ENCODE results near the gene DPP10. TPM values are rescaled to one million over a fixed set of nuclear protein-coding genes. Genes with fewer than 3 reads are reported as not detected.

DPP10 gene
- total RNA-seq, 1 donor from 2014 or later, result not detected

DNA sequence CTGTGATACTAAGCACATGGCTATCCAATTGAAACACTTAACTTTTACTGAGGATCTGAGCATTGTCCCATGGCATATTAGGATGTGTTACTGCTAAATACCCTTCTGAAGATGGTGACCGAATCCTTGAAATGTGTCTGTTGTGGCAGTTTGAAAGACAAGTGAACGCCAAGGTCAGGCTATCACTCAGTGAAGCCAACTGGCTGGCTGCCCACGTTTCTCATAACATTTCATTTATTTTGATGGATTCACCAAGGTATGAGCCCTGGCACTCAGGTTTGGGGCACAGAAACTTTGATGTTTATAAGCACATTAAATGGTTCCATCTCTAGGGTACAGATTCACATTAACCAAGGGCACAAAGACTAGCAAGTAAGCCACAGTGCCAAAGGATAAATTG is 850.3 kb downstream of the DPP10 start:
- H3K36me3 Mint-ChIP-seq (ENCODE audit: low read depth), result no peaks in the 10 kb centered on the region
- H3K4me1 Mint-ChIP-seq (ENCODE audit: low read depth), result no peaks in the 10 kb centered on the region
- peaks cover 5% of the 10 kb centered on the region for H3K9me3 Mint-ChIP-seq

DNA sequence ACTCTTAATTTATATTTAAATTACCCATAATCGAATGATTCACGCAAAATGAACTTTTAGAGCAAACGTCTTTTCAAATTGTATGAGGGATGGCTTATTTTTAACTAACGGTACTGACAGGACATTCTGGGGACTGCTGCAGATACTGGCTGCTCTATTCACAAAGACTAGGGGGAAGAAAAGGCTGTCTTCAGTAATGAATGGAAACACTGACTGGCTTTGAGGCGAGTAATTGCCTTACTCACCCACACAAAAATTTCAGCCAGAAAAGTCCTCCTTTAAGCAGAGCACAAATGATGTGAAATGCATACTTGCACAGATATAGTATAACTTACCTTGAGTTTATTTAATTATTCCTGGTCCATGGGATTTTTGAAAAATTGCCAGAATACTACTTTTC is 852.6 kb downstream of the DPP10 start:
- intact Hi-C loops (cut with micrococcal nuclease), result no loop called here
- Mint-ChIP-seq H3K4me1 (ENCODE audit: low read depth) (no peaks in the 10 kb centered on the region), H3K27ac (no peak overlapping the region), H3K9me3 (no peaks in the 10 kb centered on the region), H3K36me3 (ENCODE audit: low read depth) (no peaks in the 10 kb centered on the region), H3K4me3 (no peak overlapping the region), H3K27me3 (ENCODE audit: insufficient read depth) (no peaks in the 10 kb centered on the region)
- DNase-seq (ENCODE audit: low spot score), result no peak

More for the DNA sequence above, 850.3 kb downstream of the DPP10 start:
- DNase-seq (ENCODE audit: low spot score), result no peak
- intact Hi-C loops (cut with micrococcal nuclease), result no loop called here
- H3K4me3 Mint-ChIP-seq, result no peak overlapping the region
- no peak overlapping the region for H3K27ac Mint-ChIP-seq
- H3K27me3 Mint-ChIP-seq (ENCODE audit: insufficient read depth), result no peaks in the 10 kb centered on the region

DNA sequence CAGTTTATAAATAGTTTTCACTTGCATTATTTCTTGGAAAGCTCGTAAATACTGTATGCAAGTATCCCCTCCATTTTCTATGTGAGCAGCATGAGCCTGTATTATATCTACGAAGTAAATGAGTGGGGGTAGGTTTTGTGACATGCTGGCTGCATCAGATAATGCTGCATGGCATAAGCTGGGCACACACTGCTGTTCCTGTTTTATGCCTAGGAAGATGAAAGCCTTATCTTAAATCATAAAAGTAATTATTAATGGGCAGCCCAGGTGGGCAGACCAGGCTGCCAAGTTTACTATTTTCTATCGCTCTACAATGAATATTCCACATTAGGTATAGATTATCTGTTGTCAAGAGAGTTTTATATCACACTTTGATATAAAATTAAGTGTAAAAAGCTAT is 854.6 kb downstream of the DPP10 start:
- Mint-ChIP-seq H3K36me3 (ENCODE audit: low read depth) (no peaks in the 10 kb centered on the region), H3K27me3 (ENCODE audit: insufficient read depth) (no peaks in the 10 kb centered on the region), H3K4me3 (no peak overlapping the region), H3K9me3 (no peaks in the 10 kb centered on the region), H3K27ac (no peak overlapping the region), H3K4me1 (ENCODE audit: low read depth) (no peaks in the 10 kb centered on the region)
- DNase-seq (ENCODE audit: low spot score), result no peak
- intact Hi-C loops (cut with micrococcal nuclease), result no loop called here

DNA sequence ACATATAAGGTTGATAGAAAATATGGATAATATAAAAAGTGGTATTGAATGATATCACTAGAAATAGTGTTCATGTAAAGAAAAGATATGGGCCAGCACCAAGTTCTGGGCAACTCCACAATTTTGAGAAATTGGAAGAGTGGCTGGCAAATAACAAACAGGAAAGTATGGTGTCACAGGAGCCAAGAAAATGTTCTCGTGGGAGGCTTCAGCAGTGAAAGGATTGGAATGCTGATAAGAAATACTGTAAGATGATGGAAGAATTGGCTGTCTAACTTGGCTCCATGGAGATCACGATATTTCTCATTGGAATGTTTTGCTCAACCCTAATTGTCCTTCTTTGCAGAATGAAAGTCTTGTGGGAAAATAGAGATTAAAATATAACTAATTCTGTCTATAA is 856.8 kb downstream of the DPP10 start:
- no peak overlapping the region for H3K4me3 Mint-ChIP-seq
- H3K9me3 Mint-ChIP-seq, result no peaks in the 10 kb centered on the region
- no peak for DNase-seq (ENCODE audit: low spot score)
- H3K27me3 Mint-ChIP-seq (ENCODE audit: insufficient read depth), result no peaks in the 10 kb centered on the region
- no peak overlapping the region for H3K27ac Mint-ChIP-seq
- intact Hi-C loops (cut with micrococcal nuclease), result no loop called here
- no peaks in the 10 kb centered on the region for H3K36me3 Mint-ChIP-seq (ENCODE audit: low read depth)
- H3K4me1 Mint-ChIP-seq (ENCODE audit: low read depth), result no peaks in the 10 kb centered on the region

DNA sequence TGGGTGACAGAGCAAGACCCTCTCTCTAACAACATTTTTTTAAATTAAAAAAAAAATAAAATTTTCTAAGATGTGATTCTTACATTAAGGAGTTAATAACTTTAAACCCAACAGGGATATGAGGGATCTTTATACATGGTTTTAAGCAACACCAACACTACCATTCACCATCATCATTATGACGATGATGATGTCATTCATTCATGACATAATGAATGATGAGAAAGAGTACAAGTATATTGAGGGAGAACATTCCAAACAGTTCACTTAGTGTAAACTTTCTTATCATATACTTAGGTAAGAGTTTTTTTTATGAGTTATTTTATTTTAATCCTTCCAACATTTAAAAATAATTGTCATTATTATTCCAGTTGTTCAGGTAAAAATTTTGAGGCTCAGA is 863.3 kb downstream of the DPP10 start:
- no peaks in the 10 kb centered on the region for H3K36me3 Mint-ChIP-seq (ENCODE audit: low read depth)
- peaks cover 5% of the 10 kb centered on the region for H3K9me3 Mint-ChIP-seq
- no peak overlapping the region for H3K27ac Mint-ChIP-seq
- H3K4me1 Mint-ChIP-seq (ENCODE audit: low read depth), result no peaks in the 10 kb centered on the region
- no peaks in the 10 kb centered on the region for H3K27me3 Mint-ChIP-seq (ENCODE audit: insufficient read depth)
- intact Hi-C loops (cut with micrococcal nuclease), result no loop called here
- no peak for DNase-seq (ENCODE audit: low spot score)
- H3K4me3 Mint-ChIP-seq, result no peak overlapping the region

DNA sequence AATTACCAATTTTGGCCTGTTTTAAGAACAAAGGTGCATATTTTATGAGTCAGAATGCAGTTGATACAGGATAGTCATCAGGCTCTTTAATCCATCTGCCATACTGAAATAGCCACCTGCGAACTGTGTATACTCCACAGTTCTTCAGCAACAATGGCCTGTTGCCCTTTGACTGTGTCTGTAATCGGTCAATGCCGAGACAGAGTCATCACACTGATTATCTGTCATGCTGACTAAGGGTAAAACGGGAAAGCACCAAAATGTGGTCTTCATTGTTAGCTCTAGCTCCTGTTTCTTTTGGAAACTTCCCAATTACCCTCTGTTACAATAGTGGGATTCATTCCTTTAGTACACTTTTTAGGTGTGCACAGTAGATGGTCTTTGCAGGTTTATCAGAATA is 871.7 kb downstream of the DPP10 start:
- Mint-ChIP-seq H3K27ac (no peak overlapping the region), H3K9me3 (peaks cover 4% of the 10 kb centered on the region), H3K27me3 (ENCODE audit: insufficient read depth) (no peaks in the 10 kb centered on the region), H3K36me3 (ENCODE audit: low read depth) (no peaks in the 10 kb centered on the region), H3K4me3 (no peak overlapping the region), H3K4me1 (ENCODE audit: low read depth) (no peaks in the 10 kb centered on the region)
- intact Hi-C loops (cut with micrococcal nuclease), result no loop called here
- DNase-seq (ENCODE audit: low spot score), result no peak

DNA sequence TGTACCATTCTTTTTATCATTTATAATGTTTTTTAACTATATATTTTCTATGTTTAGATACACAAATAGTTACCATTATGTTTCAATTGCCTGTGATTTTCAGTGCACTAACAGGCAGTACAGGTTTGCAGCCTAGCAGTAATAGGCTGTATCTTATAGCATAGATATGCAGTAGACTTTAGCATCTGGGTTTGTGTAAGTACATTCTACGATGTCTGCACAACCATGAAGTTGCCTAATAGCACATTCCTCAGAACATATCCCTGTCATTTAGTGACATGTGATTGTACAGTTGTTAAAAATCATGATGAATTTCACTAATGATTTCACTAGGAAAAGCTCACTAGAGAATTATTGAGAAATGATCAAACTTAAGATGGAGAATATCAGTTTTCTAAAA is 884.6 kb downstream of the DPP10 start:
- intact Hi-C loops (cut with micrococcal nuclease), result no loop called here
- H3K4me1 Mint-ChIP-seq (ENCODE audit: low read depth), result no peaks in the 10 kb centered on the region
- DNase-seq (ENCODE audit: low spot score), result no peak
- H3K27ac Mint-ChIP-seq, result no peak overlapping the region
- H3K4me3 Mint-ChIP-seq, result no peak overlapping the region
- no peaks in the 10 kb centered on the region for H3K36me3 Mint-ChIP-seq (ENCODE audit: low read depth)
- H3K9me3 Mint-ChIP-seq, result no peaks in the 10 kb centered on the region
- no peaks in the 10 kb centered on the region for H3K27me3 Mint-ChIP-seq (ENCODE audit: insufficient read depth)

DNA sequence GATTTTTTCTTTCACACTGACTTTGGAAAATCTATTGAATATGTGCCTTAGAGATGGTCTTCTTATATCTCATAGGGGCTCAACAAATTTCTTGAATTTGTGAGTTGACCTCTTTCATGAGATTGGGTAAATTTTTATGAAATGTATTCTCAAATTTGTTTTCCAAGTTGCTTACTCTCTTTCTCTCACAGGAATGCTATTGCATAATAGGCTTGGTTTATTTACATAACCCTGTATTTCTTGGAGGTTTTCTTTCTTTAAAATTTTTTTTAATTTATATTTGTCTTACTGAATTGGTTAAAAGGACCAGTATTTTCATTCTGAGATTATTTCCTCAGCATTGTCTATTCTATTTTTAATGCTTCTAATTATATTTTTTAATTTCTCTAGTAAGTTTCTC is 917.1 kb downstream of the DPP10 start:
- Mint-ChIP-seq H3K9me3 (peaks cover 27% of the 10 kb centered on the region), H3K4me1 (ENCODE audit: low read depth) (no peaks in the 10 kb centered on the region), H3K27me3 (ENCODE audit: insufficient read depth) (no peaks in the 10 kb centered on the region), H3K4me3 (no peak overlapping the region), H3K27ac (no peak overlapping the region), H3K36me3 (ENCODE audit: low read depth) (no peaks in the 10 kb centered on the region)
- DNase-seq (ENCODE audit: low spot score), result no peak
- intact Hi-C loops (cut with micrococcal nuclease), result no loop called here

DNA sequence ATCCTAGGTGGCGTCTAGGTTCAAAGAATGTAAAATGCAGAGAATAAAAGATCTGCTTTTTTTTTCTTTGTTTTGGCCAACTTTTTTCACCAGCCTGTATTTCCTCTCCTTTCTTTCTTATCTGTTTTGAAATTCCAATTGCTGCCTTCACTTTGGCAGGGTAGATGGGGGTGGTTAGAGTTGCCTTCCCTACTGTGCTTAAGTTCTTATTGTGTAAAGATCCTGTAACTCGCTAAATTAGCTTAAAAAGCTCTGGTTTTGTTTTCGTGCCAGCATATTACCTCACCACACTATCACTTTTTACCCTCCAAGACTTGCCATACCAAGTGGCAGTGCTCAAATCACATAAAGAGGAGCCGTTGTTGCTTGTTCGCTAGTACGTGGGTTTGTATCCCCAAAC is 921.7 kb downstream of the DPP10 start:
- Mint-ChIP-seq H3K27me3 (ENCODE audit: insufficient read depth) (no peaks in the 10 kb centered on the region), H3K27ac (no peak overlapping the region), H3K4me1 (ENCODE audit: low read depth) (no peaks in the 10 kb centered on the region), H3K9me3 (peaks cover 12% of the 10 kb centered on the region), H3K4me3 (no peak overlapping the region), H3K36me3 (ENCODE audit: low read depth) (no peaks in the 10 kb centered on the region)
- intact Hi-C loops (cut with micrococcal nuclease), result no loop called here
- DNase-seq (ENCODE audit: low spot score), result no peak

DNA sequence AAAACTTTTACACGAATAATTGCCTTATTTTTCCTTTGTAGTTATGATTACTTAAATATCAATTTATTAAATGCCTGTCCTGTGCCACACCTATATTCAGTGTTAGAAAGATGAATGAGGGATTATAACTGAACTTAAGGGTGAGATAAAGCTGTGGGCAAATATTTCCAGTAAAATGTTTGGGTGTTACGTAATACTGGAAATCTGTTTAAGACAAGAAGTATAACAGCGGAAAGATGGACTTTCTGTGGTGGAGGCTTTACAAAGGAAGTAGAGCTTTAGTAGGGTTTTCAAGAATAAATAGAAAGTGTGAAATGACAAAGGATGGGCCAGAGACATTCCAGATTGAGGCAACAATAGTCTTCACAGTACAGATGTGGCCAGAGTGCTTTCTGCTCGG is 927.0 kb downstream of the DPP10 start:
- Mint-ChIP-seq H3K27ac (no peak overlapping the region), H3K9me3 (peaks cover 29% of the 10 kb centered on the region), H3K27me3 (ENCODE audit: insufficient read depth) (no peaks in the 10 kb centered on the region)

DNA sequence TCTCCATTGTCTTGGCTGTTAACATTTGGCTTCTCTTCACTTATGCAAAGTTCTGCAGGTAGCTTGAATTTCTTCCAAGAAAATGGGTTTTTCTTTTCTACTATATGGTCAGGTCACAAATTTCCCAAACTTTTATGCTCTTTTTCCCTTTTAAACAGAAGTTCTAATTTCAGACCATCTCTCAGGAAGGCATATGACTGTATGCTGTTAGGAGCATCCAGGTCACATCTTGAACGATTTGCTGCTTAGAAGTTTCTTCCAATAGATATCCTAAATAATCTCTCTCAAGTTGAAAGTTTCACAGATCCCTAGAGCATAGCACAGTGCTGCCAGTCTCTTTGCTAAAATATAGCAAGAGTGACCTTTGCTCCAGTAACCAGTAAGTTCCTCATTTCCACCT is 932.5 kb downstream of the DPP10 start:
- Mint-ChIP-seq H3K4me3 (no peak overlapping the region), H3K36me3 (ENCODE audit: low read depth) (peaks cover 2% of the 10 kb centered on the region), H3K4me1 (ENCODE audit: low read depth) (no peaks in the 10 kb centered on the region), H3K9me3 (peaks cover 33% of the 10 kb centered on the region), H3K27ac (no peak overlapping the region), H3K27me3 (ENCODE audit: insufficient read depth) (no peaks in the 10 kb centered on the region)
- intact Hi-C loops (cut with micrococcal nuclease), result no loop called here
- no peak for DNase-seq (ENCODE audit: low spot score)

More for the DNA sequence above, 927.0 kb downstream of the DPP10 start:
- intact Hi-C loops (cut with micrococcal nuclease), result no loop called here
- Mint-ChIP-seq H3K36me3 (ENCODE audit: low read depth) (peaks cover 2% of the 10 kb centered on the region), H3K4me1 (ENCODE audit: low read depth) (no peaks in the 10 kb centered on the region), H3K4me3 (no peak overlapping the region)
- DNase-seq (ENCODE audit: low spot score), result no peak

DNA sequence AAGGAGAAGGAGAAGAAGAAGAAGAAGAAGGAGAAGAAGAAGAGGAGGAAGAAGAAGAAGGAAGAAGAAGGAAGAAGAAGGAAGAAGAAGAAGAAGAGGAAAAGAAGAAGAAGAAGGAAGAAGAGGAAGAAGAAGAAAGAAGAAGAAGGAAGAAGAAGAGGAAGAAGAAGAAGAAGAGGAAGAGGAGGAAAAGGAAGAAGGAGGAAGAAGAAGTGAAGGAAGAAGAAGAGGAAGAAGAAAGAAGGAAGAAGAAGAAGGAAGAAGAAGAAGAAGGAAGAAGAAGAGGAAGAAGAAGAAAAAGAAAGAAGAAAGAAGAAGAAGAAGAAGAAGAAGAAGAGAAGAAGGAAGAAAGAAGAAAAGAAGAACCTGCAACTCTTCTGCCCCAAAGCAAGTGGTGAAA is 942.0 kb downstream of the DPP10 start:
- no peak overlapping the region for H3K4me3 Mint-ChIP-seq

DNA sequence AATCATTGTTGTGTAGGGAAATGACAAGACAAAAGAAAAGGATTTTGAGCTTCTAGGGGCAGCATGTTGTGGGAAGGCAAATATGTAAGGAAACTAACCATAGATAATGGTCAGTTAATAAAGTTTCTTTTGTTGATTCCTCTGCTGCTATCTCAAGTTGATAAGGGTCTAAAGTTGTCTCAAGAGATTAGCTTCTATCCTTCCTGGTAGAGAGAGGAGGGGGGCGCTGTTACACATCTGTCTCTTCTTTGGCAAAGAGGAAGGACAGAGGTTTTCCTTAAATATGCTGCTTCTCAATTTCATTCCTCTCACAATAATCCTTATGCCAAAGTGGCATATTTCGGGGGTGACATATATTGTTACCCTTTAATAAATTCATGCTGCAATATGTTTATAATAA is 944.0 kb downstream of the DPP10 start:
- Mint-ChIP-seq H3K4me1 (ENCODE audit: low read depth) (no peaks in the 10 kb centered on the region), H3K36me3 (ENCODE audit: low read depth) (no peaks in the 10 kb centered on the region), H3K9me3 (peaks cover 8% of the 10 kb centered on the region), H3K27ac (no peak overlapping the region), H3K4me3 (no peak overlapping the region), H3K27me3 (ENCODE audit: insufficient read depth) (no peaks in the 10 kb centered on the region)
- intact Hi-C loops (cut with micrococcal nuclease), result no loop called here
- no peak for DNase-seq (ENCODE audit: low spot score)

More for the DNA sequence above, 942.0 kb downstream of the DPP10 start:
- intact Hi-C loops (cut with micrococcal nuclease), result no loop called here
- no peaks in the 10 kb centered on the region for H3K27me3 Mint-ChIP-seq (ENCODE audit: insufficient read depth)
- H3K9me3 Mint-ChIP-seq, result peaks cover 16% of the 10 kb centered on the region
- H3K36me3 Mint-ChIP-seq (ENCODE audit: low read depth), result no peaks in the 10 kb centered on the region
- H3K4me1 Mint-ChIP-seq (ENCODE audit: low read depth), result no peaks in the 10 kb centered on the region
- no peak for DNase-seq (ENCODE audit: low spot score)
- H3K27ac Mint-ChIP-seq, result no peak overlapping the region

DNA sequence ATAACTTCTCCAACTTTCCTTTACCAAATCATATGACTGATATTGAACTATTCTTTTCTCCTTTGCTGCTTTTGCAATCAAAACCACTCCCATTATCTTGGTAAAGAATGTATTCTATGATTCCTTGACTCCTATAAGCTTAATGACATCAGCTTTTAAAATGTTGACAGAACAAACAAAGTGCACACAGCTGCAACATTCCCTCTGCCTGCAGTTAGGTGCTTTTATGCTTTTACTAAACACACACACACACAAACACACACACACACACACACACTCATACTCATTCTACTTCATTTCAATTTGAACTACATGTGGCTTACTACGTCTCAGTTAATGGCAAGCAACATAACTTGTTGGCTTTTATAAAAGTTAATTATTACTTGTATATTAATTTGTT is 946.6 kb downstream of the DPP10 start:
- H3K27me3 Mint-ChIP-seq (ENCODE audit: insufficient read depth), result no peaks in the 10 kb centered on the region
- no peak overlapping the region for H3K4me3 Mint-ChIP-seq
- H3K4me1 Mint-ChIP-seq (ENCODE audit: low read depth), result no peaks in the 10 kb centered on the region
- peaks cover 5% of the 10 kb centered on the region for H3K9me3 Mint-ChIP-seq
- no peaks in the 10 kb centered on the region for H3K36me3 Mint-ChIP-seq (ENCODE audit: low read depth)
- no peak overlapping the region for H3K27ac Mint-ChIP-seq
- intact Hi-C loops (cut with micrococcal nuclease), result no loop called here
- no peak for DNase-seq (ENCODE audit: low spot score)

Data from activated T-helper 1 cell treated with anti-CD3 and anti-CD28 coated beads, Interleukin-12 subunit alpha, Interleukin-12 subunit beta, Interleukin-2, Interleukin-4 antibody, amounts not matched to agents 30 ng/mL and 10 ng/mL and 1 ng/mL, durations not matched to agents 14 hours and 24 hours and 36 hours (primary cell).